Nephron (organoid): ENCODE measurements around the gene CTNNA3.

Experiments
- H3K27ac Mint-ChIP-seq, 3 experiments: 2 replicates each; pipeline ENCODE4 v1.8.0; 2020; ENCODE audit warnings: mixed read lengths in 3 of 3, mild to moderate bottlenecking in 2 of 3, moderate library complexity in 1 of 3
- H3K27me3 Mint-ChIP-seq: 2 replicates; pipeline ENCODE4 v1.8.0; 2021; ENCODE audit warnings: low read depth, mild to moderate bottlenecking, moderate library complexity, mixed read lengths
- H3K36me3 Mint-ChIP-seq: 2 replicates; pipeline ENCODE4 v1.8.0; 2020; ENCODE audit warnings: low read depth, mixed read lengths
- H3K4me1 Mint-ChIP-seq: 2 replicates; pipeline ENCODE4 v1.8.0; 2020; ENCODE audit warnings: mixed read lengths
- H3K4me3 Mint-ChIP-seq, 3 experiments: 2 replicates each; pipeline ENCODE4 v1.8.0; 2020; ENCODE audit warnings: mild to moderate bottlenecking in 3 of 3, mixed read lengths in 3 of 3, moderate library complexity in 2 of 3
- H3K9me3 Mint-ChIP-seq: 2 replicates; pipeline ENCODE4 v1.8.0; 2020; ENCODE audit warnings: mixed read lengths
- TF ChIP-seq, protein P1 (sequence below), 3 experiments: fragments of 200-600 bp; sonication (generic); IDR thresholded peaks; one replicate each; pipeline ENCODE4 v1.5.0; 2021; ENCODE audit warnings: antibody characterized with exemption in 3 of 3; ENCODE audit not compliant: unreplicated experiment in 3 of 3

CTNNA3 gene

DNA sequence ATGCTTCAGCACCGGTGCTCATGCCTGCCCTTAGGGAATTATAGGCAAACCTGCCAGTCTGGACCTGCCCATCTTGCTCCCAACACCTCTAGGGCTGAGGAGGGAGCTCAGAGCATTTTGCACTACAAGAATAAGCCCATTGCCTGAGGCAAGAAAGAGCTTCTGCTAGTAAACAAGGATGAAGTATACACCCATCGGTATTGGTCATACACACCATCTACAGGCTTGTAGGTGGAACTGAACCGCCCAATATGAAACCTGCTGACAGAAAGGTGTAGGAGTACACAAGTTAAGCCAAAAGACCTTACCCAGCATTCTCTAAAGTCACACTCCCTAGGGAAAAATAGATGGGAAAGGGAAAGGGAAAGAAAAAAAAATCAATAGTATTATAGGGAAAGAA lies 1727.1 kb downstream of the CTNNA3 start:
- no peaks in the 10 kb centered on the region for H3K4me1 Mint-ChIP-seq
- H3K27ac Mint-ChIP-seq: no peak overlapping the region
- no peak overlapping the region for H3K4me3 Mint-ChIP-seq
- no peaks in the 10 kb centered on the region for H3K27me3 Mint-ChIP-seq
- peaks cover 6% of the 10 kb centered on the region for H3K9me3 Mint-ChIP-seq
- TF ChIP-seq, protein P1, sequence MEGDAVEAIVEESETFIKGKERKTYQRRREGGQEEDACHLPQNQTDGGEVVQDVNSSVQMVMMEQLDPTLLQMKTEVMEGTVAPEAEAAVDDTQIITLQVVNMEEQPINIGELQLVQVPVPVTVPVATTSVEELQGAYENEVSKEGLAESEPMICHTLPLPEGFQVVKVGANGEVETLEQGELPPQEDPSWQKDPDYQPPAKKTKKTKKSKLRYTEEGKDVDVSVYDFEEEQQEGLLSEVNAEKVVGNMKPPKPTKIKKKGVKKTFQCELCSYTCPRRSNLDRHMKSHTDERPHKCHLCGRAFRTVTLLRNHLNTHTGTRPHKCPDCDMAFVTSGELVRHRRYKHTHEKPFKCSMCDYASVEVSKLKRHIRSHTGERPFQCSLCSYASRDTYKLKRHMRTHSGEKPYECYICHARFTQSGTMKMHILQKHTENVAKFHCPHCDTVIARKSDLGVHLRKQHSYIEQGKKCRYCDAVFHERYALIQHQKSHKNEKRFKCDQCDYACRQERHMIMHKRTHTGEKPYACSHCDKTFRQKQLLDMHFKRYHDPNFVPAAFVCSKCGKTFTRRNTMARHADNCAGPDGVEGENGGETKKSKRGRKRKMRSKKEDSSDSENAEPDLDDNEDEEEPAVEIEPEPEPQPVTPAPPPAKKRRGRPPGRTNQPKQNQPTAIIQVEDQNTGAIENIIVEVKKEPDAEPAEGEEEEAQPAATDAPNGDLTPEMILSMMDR (IDR thresholded peaks at IDR 0.05; ENCODE audit: unreplicated experiment in 3 of 3): no peak
- H3K36me3 Mint-ChIP-seq: no peaks in the 10 kb centered on the region

DNA sequence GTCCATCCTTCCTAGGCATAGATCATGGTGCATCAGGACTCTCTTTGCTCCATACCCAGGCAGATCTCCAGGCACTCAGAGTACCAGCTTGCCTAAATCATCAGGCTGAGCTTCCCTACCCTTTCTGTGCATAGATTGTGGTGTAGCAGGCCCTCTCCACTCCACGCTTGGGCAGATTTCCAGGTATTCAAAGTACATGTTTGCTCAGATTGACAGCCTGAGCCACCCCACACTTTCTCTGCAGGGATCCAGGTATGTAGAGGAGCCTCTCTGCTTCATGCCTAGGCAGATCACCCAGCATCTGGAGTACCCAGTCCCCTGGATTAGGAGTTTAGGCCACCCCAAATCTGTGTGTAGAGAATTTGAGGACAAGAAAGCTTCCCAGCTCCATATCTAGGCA lies 1727.6 kb downstream of the CTNNA3 start:
- H3K27me3 Mint-ChIP-seq: no peaks in the 10 kb centered on the region
- no peaks in the 10 kb centered on the region for H3K4me1 Mint-ChIP-seq
- H3K36me3 Mint-ChIP-seq: no peaks in the 10 kb centered on the region
- TF ChIP-seq, protein P1 (IDR thresholded peaks at IDR 0.05; ENCODE audit: unreplicated experiment in 3 of 3): no peak
- peaks cover 4% of the 10 kb centered on the region for H3K9me3 Mint-ChIP-seq
- H3K27ac Mint-ChIP-seq: no peak overlapping the region
- no peak overlapping the region for H3K4me3 Mint-ChIP-seq

DNA sequence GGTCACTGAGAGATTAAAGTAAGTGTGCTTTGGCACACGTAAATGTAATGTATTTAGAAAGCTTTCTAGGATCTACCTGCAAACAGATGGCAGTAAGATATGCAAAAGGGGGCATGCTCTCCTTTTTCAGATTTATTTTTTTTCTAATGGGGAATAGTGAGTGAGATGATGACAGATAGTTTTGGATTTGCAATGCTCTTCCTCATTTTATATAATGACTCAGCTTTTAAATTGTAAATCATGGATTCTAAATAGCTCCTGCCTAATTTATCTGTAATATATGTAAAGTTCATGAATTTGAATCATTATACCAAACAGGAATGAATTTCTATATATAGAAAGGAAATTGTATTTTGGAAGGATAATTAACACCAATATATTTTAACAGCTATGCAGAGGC lies 1731.8 kb downstream of the CTNNA3 start:
- no peaks in the 10 kb centered on the region for H3K27me3 Mint-ChIP-seq
- TF ChIP-seq, protein P1 (IDR thresholded peaks at IDR 0.05; ENCODE audit: unreplicated experiment in 3 of 3): no peak
- H3K4me3 Mint-ChIP-seq: no peak overlapping the region
- no peak overlapping the region for H3K27ac Mint-ChIP-seq
- H3K9me3 Mint-ChIP-seq: peaks cover 6% of the 10 kb centered on the region
- H3K36me3 Mint-ChIP-seq: no peaks in the 10 kb centered on the region
- no peaks in the 10 kb centered on the region for H3K4me1 Mint-ChIP-seq

DNA sequence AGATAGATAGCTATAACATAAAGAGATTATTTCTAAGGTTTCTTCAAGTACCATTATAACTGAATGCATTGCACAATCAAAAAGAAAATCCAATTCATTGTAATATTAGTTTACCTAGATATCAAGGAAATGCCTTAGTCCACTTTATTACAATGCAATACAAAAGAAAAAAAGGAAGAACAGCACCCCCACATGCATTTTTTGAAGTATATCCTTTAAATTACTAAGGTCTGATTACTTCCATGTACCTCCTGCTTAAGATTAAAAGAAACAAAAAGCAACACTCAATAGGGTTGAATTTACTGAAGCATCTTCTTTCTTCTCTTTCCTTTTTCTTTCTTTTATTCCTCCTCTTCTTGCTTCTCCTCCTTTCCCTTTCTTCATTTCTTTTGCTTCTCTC lies 1743.9 kb downstream of the CTNNA3 start:
- Mint-ChIP-seq H3K4me3 (no peak overlapping the region), H3K27me3 (peaks cover 8% of the 10 kb centered on the region), H3K9me3 (peaks cover 8% of the 10 kb centered on the region), H3K4me1 (no peaks in the 10 kb centered on the region), H3K27ac (no peak overlapping the region), H3K36me3 (no peaks in the 10 kb centered on the region)
- TF ChIP-seq, protein P1 (IDR thresholded peaks at IDR 0.05; ENCODE audit: unreplicated experiment in 3 of 3): no peak

DNA sequence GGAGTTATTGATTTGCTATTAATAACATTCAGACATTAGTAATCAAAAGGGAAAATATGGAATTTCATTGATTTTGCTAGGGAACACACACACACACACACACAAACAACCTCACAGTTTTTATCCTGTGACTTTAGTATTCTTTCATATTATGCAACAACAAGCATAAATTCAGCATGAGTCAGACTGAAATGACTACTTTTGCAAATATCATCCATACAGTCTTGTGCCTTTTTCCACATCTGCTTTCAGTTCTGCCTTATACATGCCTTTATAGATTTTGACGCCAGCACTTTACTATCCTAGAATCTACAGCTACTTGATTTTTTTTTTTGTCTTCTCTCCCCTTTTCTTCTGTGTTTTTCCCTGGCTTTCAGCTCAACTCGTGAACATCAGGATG lies 1745.9 kb downstream of the CTNNA3 start:
- no peaks in the 10 kb centered on the region for H3K4me1 Mint-ChIP-seq
- peak overlapping the region in 1 of 3 experiments; percentile 9 for H3K27ac Mint-ChIP-seq
- no peak overlapping the region for H3K4me3 Mint-ChIP-seq
- TF ChIP-seq, protein P1 (IDR thresholded peaks at IDR 0.05; ENCODE audit: unreplicated experiment in 3 of 3): no peak
- peaks cover 5% of the 10 kb centered on the region for H3K9me3 Mint-ChIP-seq
- H3K36me3 Mint-ChIP-seq: no peaks in the 10 kb centered on the region
- no peaks in the 10 kb centered on the region for H3K27me3 Mint-ChIP-seq

DNA sequence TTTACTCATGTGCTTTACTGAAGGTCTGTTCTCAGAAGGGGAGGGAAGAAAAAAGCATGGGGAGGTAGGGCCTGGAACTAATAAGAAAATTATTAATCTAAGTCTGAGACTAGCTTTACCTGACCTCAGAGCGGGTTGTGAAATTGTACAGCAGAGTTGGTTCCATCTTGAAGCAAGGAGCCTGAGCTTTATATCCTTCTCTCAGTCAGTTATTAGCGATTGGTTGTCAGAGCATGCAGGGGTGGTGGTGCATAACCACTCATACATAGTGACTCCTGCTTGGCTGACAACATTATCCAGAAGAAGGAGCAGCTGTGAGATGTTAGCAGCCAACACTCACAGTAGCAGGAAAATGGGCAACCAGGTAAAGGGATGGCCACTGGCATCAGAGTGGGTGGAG lies 1746.5 kb downstream of the CTNNA3 start:
- H3K27me3 Mint-ChIP-seq: no peaks in the 10 kb centered on the region
- no peaks in the 10 kb centered on the region for H3K4me1 Mint-ChIP-seq
- H3K36me3 Mint-ChIP-seq: no peaks in the 10 kb centered on the region
- H3K9me3 Mint-ChIP-seq: no peaks in the 10 kb centered on the region
- H3K4me3 Mint-ChIP-seq: no peak overlapping the region
- H3K27ac Mint-ChIP-seq: no peak overlapping the region
- TF ChIP-seq, protein P1 (IDR thresholded peaks at IDR 0.05; ENCODE audit: unreplicated experiment in 3 of 3): no peak
